Measurements from ENCODE around the gene TAGLN.
"Not testable (repeated sequence)": the region's sequence is repeated elsewhere in the genome, so short reads cannot be mapped to it uniquely, and the experiment has no call there.

The TAGLN gene

DNA sequence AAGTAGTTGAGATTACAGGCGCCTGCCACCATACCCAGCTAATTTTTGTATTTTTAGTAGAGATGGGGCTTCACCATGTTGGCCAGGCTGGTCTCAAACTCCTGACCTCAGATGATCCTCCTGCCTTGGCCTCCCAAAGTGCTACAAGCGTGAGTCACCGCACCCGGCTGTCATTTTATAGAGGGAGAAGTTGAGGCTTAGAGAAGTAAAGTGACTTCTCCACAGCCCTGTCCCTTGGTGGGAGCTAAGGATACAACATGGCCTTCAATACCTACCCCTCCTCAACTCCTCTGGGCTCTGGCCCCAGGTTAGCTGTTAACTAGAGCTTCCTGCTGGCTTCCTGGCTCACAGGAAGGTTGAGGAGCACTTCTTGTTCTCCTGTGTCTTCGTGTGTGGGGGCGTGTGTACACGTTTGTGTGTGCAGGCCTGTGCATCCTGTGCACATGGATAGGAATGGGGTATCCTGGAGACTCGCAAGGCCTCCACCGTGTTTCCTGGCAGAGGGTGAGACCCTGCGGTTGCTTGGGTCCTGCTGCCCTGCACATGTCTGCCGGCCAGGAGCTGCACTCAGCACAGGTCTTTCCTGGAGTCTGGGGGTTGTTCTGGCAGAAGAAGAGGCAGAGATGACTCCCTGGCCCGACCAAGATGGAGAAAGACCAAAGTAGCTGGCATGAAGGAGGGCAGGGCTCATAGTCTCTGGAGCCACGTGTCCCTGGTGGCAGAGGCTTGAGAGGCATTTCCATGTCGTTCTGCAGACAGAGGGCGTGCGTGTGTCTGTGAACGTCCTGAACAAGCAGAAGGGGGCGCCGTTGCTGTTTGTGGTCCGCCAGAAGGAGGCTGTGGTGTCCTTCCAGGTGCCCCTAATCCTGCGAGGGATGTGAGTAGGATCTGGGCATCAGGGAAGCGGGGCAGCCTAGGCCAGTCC lies 18.2 kb upstream of the TAGLN start:
- DNase-seq (ENCODE audit: low read depth in 3 of 3, low spot score in 1 of 3): peak in 2 of 3 donors; percentile 23 to 24

DNA sequence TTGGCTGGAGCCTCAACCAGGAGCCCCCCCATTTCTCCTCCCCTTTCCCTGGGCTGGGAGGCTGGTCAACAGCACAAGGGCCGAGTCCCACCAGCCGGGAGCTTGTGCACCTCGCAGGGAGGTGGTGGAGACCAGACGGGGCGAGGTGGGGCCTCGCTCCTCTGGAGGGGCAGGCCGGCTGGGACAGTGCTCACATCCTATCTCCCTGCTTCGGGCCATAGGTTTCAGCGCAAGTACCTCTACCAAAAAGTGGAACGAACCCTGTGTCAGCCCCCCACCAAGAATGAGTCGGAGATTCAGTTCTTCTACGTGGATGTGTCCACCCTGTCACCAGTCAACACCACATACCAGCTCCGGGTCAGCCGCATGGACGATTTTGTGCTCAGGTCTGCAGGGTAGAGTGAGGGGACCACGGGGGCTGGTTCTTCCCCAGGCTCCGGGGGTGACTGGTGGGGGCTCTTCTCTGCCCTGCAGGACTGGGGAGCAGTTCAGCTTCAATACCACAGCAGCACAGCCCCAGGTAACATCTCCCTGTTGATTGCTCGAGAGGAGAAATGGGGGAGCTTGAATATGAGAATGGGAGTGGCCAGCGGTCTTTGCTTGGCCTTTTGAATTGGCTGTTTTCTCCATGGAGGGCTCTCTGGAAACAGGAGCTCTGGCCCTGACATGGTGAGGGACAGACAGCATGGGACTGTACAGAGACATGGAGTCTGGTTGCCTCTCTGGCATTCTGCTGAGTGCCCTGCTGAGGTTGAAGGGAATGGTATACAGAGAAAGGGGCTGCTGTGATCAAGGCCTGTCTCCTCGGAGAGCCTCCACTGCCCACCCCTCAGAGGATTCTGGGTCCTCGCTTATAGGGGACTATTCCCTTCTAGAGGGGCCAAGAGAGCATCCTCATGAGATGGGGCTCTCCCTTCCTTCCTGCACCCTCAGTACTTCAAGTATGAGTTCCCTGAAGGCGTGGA lies 17.3 kb upstream of the TAGLN start:
- DNase-seq (ENCODE audit: low read depth in 3 of 3, low spot score in 1 of 3): no peak

DNA sequence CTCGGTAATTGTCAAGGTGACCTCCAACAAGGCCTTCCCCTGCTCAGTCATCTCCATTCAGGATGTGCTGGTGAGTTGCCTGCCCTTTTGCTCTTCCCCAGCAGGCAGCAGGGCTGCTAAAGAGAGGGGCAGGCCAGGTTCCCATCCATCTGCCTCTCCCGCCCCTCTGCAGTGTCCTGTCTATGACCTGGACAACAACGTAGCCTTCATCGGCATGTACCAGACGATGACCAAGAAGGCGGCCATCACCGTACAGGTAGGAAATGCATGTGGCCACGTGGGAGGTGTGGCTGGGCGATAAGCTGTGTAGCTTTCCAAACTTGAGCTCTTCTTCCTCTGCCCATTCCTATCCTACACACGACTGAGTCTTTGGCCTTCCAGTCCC lies 16.6 kb upstream of the TAGLN start:
- no peak for DNase-seq (ENCODE audit: low read depth in 3 of 3, low spot score in 1 of 3)

- not testable (repeated sequence) for DNase-seq (ENCODE audit: low read depth in 3 of 3, low spot score in 1 of 3)
These were observed 16.0 kb upstream of the TAGLN start for GRCh38 chr11:117183178-117183577.

GRCh38 chr11:117183724-117184349 lies 15.3 kb upstream of the TAGLN start:
- DNase-seq (ENCODE audit: low read depth in 3 of 3, low spot score in 1 of 3): no peak

DNA sequence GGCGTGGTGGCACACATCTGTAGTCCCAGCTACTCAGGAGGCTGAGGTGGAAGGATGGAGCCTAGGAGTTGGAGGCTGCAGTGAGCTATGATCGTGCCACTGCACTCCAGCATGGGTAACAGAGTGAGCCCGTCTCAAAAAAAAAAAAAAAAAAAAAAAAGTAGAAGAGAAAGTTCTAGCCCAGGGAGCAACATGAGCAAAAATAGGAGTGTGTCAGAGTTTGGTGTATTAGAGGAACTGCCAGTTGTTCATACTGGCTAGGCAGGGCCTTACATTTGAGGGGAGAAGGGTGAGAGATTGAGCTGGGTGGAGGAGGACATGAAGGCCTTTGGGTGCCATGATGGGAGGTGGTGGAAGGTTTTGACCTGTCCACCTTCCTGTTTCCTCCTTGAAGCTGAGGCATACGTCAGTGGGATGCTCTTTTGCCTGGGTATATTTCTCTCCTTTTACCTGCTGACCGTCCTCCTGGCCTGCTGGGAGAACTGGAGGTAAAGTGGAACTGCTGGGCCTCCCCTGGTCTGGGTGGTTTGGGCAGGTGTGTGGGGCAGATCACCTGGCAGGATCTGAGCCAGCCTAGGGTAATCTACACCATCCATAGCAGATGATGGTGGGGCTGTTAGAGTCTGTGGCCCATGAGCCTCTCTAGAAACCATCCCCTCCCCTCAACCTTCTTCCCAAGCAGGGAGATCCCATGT lies 13.3 kb upstream of the TAGLN start:
- DNase-seq (ENCODE audit: low read depth in 3 of 3, low spot score in 1 of 3): no peak

GRCh38 chr11:117186431-117186761 lies 12.8 kb upstream of the TAGLN start:
- DNase-seq (ENCODE audit: low read depth in 3 of 3, low spot score in 1 of 3): no peak

DNA sequence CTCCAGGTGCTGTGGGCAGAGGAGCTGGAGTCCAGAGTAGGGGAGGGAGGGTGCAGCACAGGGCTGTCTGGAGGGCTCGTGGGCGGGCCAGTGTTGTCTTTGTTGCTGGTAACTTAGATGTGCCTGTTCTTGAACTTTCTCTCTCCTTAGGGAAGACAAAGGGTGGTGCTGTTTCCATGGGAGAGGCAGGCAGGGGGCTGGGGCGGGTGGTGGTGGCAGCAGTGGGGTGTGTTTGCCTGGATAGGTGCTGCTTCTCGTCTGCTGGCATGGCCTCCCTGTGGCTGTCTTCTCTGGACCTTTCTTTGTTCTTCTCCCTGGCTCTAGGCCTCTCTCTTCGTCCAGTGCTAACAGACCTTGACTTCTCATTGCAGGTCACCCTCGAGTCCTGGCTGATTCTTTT lies 12.2 kb upstream of the TAGLN start:
- no peak for DNase-seq (ENCODE audit: low read depth in 3 of 3, low spot score in 1 of 3)

DNA sequence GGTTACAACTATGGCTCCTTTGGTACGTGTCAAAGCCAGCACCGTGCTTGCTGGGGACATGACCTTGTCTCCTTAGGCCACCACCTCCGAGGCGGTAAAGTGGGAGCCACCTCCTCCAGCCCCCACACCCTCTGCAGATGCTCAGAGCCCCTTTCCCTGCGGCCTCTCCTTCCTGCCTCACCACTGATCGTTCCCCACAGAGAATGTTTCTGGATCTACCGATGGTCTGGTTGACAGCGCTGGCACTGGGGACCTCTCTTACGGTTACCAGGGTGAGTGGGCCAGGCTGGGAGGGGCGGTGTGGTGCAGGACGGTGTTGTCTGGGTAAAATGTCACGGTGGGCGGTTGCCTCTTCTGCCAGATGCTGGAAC lies 11.8 kb upstream of the TAGLN start:
- DNase-seq (ENCODE audit: low read depth in 3 of 3, low spot score in 1 of 3): no peak

DNA sequence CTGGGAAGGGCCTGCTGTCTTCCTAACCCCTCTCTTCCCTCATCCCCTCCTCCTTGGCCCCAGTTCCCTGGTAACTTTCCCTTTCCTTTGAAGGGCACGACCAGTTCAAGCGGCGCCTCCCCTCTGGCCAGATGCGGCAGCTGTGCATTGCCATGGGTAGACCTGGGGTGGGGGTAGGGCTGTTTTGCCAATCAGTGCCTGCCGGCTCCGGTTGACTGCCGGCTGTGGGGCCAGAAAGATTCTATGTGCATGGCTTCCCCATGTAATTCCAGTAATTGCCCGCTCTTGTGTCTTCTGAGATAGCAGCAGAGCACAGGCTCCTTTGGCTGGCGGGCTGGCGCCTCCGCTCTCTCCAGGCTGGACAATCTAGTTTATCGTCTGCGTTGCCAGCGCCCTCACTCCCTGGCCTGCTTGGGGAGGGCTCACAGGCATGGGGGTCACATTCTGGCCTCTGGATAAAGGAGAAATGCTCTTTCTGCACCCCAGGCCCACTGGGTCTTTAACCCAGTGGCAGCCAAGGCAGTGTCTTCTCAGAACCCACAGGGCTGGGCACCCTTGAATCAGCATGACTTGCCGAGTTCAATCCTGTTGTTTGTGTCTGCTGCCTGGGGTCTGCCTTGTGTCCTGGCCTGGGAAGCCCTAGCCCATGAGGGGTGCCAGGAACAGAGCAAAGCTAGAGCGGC lies 11.2 kb upstream of the TAGLN start:
- DNase-seq (ENCODE audit: low read depth in 3 of 3, low spot score in 1 of 3): no peak

- DNase-seq (ENCODE audit: low read depth in 3 of 3, low spot score in 1 of 3): no peak
These were observed 10.5 kb upstream of the TAGLN start for GRCh38 chr11:117188620-117189081.

DNA sequence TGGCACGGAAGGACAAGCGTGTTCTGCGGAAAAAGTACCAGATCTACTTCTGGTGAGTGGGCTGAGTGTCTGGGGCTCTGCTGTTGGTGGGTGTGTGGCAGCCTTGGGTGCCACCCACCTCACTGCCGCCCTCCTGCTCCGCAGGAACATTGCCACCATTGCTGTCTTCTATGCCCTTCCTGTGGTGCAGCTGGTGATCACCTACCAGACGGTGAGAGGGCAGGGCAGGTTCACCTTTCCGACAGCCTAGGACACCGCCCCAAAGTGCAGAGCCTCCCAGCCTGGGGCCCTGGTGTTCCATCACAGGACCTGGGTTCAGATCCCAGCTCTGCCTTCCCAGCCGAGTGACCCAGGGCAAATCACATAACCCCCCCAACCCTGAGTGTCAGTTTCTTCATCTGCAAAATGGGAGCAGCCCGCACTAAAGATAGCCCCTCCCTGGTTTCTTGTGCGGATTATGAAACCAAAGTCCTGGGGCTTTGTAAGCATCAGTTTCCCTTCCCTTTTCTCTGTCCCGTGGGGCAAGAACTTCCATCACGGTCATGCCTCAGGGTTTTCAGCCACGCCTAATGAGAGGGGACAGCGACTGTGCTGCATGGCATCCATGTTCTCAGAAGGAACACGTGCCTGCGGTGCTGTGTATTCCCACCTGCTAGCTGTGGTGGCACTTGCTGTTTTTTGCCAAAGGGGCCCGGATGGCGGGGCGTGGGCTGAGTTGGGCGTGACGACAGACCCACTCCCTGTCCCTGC lies 9.8 kb upstream of the TAGLN start:
- DNase-seq (ENCODE audit: low read depth in 3 of 3, low spot score in 1 of 3): no peak

DNA sequence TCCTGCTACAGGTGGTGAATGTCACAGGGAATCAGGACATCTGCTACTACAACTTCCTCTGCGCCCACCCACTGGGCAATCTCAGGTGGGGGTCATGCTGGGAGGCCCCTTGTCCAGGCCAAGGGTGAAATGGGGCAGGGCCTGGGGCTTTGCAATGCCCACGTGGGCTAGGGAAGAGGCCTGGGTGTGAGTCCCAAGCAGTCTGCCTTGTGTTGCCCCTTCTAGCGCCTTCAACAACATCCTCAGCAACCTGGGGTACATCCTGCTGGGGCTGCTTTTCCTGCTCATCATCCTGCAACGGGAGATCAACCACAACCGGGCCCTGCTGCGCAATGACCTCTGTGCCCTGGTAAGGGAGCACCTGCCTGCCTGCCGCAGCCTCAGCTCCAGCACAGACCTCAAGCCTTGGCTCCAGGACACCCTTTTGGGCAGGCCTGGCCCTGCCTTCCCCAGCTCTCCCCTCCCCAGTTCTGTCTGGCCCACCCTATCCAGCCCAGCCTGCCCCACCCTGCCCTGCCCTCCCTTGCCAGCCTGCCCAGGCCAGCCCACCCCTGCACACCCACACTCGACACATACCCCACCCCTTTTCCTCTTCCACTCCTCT lies 9.1 kb upstream of the TAGLN start:
- no peak for DNase-seq (ENCODE audit: low read depth in 3 of 3, low spot score in 1 of 3)

DNA sequence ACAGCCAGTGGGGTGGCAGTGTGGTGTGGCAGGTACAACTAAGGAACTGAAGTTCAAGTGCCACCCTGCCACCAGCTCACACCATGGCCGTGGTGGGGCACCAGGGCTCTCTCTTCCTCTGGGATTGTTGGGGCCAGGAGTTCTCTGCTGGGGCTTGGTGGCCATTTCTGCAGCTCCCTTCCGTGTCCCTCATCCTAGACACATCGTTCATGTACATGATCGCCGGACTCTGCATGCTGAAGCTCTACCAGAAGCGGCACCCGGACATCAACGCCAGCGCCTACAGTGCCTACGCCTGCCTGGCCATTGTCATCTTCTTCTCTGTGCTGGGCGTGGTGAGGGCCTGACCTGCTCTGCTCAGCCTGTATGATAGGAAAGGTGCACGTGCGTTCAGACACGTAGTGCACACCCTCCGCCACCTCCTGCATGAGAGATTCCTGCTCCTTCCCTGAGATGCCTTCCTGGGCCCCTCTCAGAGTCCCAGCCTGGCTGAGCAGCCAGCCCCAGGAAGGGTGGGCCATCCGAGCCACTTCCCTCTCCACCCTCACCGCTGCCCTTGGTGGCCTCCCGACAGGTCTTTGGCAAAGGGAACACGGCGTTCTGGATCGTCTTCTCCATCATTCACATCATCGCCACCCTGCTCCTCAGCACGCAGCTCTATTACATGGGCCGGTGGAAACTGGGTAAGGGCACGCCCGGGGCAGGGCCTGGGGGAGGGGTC lies 7.3 kb upstream of the TAGLN start:
- DNase-seq (ENCODE audit: low read depth in 3 of 3, low spot score in 1 of 3): no peak

DNA sequence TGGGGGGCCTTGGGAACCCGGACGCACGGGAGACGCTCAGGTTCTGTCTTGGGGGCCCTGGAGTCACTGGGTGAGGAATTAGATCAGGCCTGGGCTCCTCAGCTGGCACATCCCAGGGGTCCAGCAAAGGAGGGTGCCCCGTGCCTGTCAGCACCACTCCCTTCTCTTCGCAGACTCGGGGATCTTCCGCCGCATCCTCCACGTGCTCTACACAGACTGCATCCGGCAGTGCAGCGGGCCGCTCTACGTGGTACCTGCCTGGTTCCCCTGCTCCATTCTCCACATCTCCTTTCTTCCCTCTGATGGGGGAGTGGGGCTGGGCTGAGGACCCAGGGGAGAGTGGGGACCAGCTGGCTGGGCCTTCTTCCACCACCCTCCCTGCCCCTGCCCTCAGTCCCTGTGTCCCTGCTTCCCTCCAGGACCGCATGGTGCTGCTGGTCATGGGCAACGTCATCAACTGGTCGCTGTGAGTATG lies 6.7 kb upstream of the TAGLN start:
- no peak for DNase-seq (ENCODE audit: low read depth in 3 of 3, low spot score in 1 of 3)

DNA sequence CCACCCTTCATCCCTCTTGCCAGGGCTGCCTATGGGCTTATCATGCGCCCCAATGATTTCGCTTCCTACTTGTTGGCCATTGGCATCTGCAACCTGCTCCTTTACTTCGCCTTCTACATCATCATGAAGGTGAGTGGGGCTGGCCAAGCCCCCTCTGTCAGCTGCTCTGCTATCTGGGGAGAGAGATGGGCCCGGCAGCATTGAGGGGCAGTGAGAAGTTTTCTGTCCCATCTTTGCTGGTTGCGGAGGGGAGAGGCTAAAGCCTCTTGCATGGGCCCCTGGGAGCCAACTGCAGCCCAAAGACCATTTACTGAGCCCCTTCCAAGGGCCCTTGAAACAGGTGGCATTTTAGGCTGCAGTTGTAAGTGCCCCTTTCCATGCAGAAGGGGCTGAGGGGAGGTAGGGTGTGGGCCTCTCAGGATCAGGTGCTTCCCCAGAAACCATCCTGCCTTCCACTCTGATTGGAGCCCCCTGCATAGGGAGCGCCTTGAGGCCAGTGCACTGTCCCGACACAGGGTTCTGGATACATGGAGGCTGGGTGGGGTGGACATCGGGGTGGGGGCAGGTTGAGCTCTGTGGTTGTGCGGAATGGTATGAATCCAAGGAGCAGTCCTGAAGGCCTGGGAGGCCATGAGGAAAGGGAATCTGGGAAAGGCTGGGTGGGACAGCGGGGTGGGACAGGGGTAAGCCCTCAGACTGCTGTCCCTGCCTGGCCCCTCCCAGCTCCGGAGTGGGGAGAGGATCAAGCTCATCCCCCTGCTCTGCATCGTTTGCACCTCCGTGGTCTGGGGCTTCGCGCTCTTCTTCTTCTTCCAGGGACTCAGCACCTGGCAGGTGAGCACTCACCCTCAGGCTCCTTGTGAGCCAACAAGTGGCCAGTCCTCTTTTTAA lies 5.8 kb upstream of the TAGLN start:
- DNase-seq (ENCODE audit: low read depth in 3 of 3, low spot score in 1 of 3): no peak

- no peak for DNase-seq (ENCODE audit: low read depth in 3 of 3, low spot score in 1 of 3)
These were observed 4.9 kb upstream of the TAGLN start for GRCh38 chr11:117194267-117194666.
